Lung (tissue), 12 donors: ENCODE results near the gene MAP3K13. TPM values are rescaled to one million over a fixed set of nuclear protein-coding genes. Genes with fewer than 3 reads are reported as not detected.

Experiments
- ATAC-seq: fragments of 200-7000 bp; cut with Tn5 transposase; one replicate; pipeline ENCODE4 v1.9.1; 2020; ENCODE audit warnings: moderate number of reproducible peaks; ENCODE audit not compliant: insufficient read depth, low FRiP score
- DNase-seq, 3 donors: peaks; one replicate each; pipeline ENCODE4 v3.0.0-alpha.2; 2013 to 2017
- H3K27ac ChIP-seq, 2 donors: one replicate each; pipeline ENCODE4 v1.5.1; 2013; ENCODE audit warnings: mild to moderate bottlenecking in 2 of 2, moderate library complexity in 2 of 2, control low read depth in 1 of 2, inconsistent platforms in 1 of 2, low read depth in 1 of 2, low read length in 1 of 2
- H3K27me3 ChIP-seq, 3 donors: one replicate each; pipeline ENCODE4 v1.5.1; 2013; ENCODE audit warnings: low read length in 2 of 3; ENCODE audit not compliant: control insufficient read depth in 3 of 3, insufficient read depth in 3 of 3
- H3K36me3 ChIP-seq, 4 donors: one replicate each; pipeline ENCODE4 v1.5.1; 2013; ENCODE audit warnings: low read length in 4 of 4, mild to moderate bottlenecking in 1 of 4, moderate library complexity in 1 of 4; ENCODE audit not compliant: control insufficient read depth in 4 of 4, insufficient read depth in 4 of 4
- H3K4me1 ChIP-seq, 5 donors: one replicate each; pipeline ENCODE4 v1.5.1; 2013; ENCODE audit warnings: low read length in 5 of 5, mild to moderate bottlenecking in 2 of 5, moderate library complexity in 1 of 5; ENCODE audit not compliant: control insufficient read depth in 5 of 5, insufficient read depth in 5 of 5
- H3K4me3 ChIP-seq: one replicate; pipeline ENCODE4 v1.5.1; 2013; ENCODE audit warnings: mild to moderate bottlenecking, control low read depth, moderate library complexity
- H3K9ac ChIP-seq, 2 donors: one replicate each; pipeline ENCODE4 v1.5.1; 2013; ENCODE audit warnings: low read length in 2 of 2, control low read depth in 1 of 2; ENCODE audit not compliant: insufficient read depth in 1 of 2
- H3K9me3 ChIP-seq, 4 donors: one replicate each; pipeline ENCODE4 v1.5.1; 2013; ENCODE audit warnings: low read length in 3 of 4, mild to moderate bottlenecking in 1 of 4, moderate library complexity in 1 of 4; ENCODE audit not compliant: control insufficient read depth in 4 of 4, insufficient read depth in 3 of 4
- WGBS, 2 donors: extraction: QIAGEN DNeasy Blood & Tissue Kit; methylation state at CpG; one replicate each; pipeline ENCODE4 v1.1.7; 2013; 5-methylcytosine and 5-hydroxymethylcytosine counted together
- polyA plus RNA-seq, 2 donors: library from polyadenylated mRNA; stranded (reverse); fragments of 200-250 nt; gene quantifications; one replicate each; pipeline ENCODE4 v1.2.1, GENCODE V29; 2013
- total RNA-seq, 2 donors: library from RNA; depleted of rRNA in 1 of 2; stranded (reverse); fragments of >200 nt in 1 of 2; gene quantifications; one replicate each; pipeline ENCODE4 v1.2.1, GENCODE V29; 2014 to 2021
- TF ChIP-seq, protein P1 (sequence below): IDR thresholded peaks from 2 replicates; pipeline ENCODE4 v1.5.1; 2012; ENCODE audit warnings: mild to moderate bottlenecking; ENCODE audit errors: control extremely low read depth, extremely low read depth
- donor health status: control.
- donor health status: control.
- donor health status: Bipolar disorder and iron deficiency.
- donor health status: healthy.
- donor health status: DM: yes; HTN: yes; CAD: no.

Gene MAP3K13
- total and polyA plus RNA-seq, 4 donors, result 20.7 to 74.8 (median 29.3) TPM

- Histone ChIP-seq H3K27ac (no peak overlapping the region), H3K9me3 (no peaks in the 10 kb centered on the region), H3K4me1 (peaks cover 0 to 3% (median 0%) of the 10 kb centered on the region in 5 donors), H3K4me3 (no peak overlapping the region), H3K27me3 (no peaks in the 10 kb centered on the region), H3K9ac (no peak overlapping the region), H3K36me3 (no peaks in the 10 kb centered on the region)
- ATAC-seq, result no peak
- no peak for DNase-seq
- TF ChIP-seq, protein P1, sequence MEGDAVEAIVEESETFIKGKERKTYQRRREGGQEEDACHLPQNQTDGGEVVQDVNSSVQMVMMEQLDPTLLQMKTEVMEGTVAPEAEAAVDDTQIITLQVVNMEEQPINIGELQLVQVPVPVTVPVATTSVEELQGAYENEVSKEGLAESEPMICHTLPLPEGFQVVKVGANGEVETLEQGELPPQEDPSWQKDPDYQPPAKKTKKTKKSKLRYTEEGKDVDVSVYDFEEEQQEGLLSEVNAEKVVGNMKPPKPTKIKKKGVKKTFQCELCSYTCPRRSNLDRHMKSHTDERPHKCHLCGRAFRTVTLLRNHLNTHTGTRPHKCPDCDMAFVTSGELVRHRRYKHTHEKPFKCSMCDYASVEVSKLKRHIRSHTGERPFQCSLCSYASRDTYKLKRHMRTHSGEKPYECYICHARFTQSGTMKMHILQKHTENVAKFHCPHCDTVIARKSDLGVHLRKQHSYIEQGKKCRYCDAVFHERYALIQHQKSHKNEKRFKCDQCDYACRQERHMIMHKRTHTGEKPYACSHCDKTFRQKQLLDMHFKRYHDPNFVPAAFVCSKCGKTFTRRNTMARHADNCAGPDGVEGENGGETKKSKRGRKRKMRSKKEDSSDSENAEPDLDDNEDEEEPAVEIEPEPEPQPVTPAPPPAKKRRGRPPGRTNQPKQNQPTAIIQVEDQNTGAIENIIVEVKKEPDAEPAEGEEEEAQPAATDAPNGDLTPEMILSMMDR, result no peak
- WGBS, 2 donors, result 75 to 82% methylated on average over 6 of the region's 6 CpGs
Measured at GRCh38 chr3:185397676-185398075, 34.7 kb downstream of the MAP3K13 start.

DNA sequence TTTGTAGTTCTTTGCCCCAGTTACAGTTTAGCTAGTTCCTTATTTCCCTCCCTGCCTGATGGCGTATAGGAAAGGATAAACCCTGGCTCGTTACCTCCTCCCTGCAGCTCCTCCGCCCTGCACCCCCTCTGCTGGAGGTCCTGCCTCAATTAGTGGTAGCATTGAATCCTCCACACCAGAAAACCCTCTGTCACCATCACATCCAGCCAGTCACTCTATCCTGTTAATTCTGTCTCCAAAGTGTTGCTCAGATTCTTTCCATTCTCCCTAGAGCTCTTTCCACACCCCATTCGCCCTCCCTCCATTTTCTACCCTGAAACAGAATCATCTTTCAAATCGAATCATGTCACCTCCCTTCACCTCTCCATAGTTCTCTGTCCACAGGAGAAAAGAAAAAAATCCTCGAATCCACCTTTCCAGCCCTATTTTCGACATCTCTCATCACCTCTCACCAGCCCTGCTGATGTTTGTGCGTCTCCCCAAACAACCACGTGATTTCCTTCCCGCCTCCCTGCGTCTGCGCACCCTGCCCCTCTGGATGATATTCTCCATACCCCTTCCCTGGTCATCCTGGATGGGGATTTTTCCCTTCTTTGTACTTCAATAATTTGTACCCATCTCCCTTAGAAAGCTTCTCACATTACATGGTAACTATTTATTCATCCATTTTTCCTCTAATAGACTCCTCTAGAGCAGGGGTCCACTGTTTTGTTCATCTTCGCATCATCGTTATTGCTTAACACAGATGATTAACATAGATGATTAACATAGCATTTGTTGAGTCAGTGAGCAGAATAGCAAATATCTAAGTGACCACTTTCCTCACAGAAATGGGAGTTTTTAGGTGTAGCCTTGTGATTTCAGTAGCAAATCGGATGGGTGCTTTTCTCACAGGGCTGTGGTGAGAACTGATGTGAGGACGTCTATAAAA is 37.1 kb downstream of the MAP3K13 start:
- TF ChIP-seq, protein P1, result no peak
- 84 to 87% methylated on average over 16 of the region's 16 CpGs for WGBS, 2 donors
- peaks cover 0 to 5% (median 0%) of the 10 kb centered on the region in 5 donors for H3K4me1 ChIP-seq
- DNase-seq (no peak), ATAC-seq (no peak)
- H3K9me3 ChIP-seq, result no peaks in the 10 kb centered on the region
- H3K36me3 ChIP-seq, result no peaks in the 10 kb centered on the region
- no peak overlapping the region for H3K9ac ChIP-seq
- no peaks in the 10 kb centered on the region for H3K27me3 ChIP-seq
- no peak overlapping the region for H3K27ac ChIP-seq
- H3K4me3 ChIP-seq, result no peak overlapping the region

- Histone ChIP-seq H3K4me1 (peaks cover 0 to 5% (median 0%) of the 10 kb centered on the region in 5 donors), H3K9me3 (no peaks in the 10 kb centered on the region), H3K27ac (no peak overlapping the region), H3K27me3 (no peaks in the 10 kb centered on the region), H3K36me3 (no peaks in the 10 kb centered on the region), H3K9ac (no peak overlapping the region), H3K4me3 (no peak overlapping the region)
- 88 to 97% methylated on average over 1 of the region's 1 CpG for WGBS, 2 donors
- ATAC-seq, result no peak
- TF ChIP-seq, protein P1, result no peak
- DNase-seq, result no peak
Measured at GRCh38 chr3:185400866-185401265, 37.9 kb downstream of the MAP3K13 start.
